ENCODE results near the gene DDB1. TPM values are rescaled to one million over a fixed set of nuclear protein-coding genes. Genes with fewer than 3 reads are reported as not detected.

Gene DDB1
- total RNA-seq (2022; extraction: Qiagen RNA extraction; ENCODE audit: low read depth) = 161 to 177 TPM (median 173 TPM) in 5 replicates

DNA sequence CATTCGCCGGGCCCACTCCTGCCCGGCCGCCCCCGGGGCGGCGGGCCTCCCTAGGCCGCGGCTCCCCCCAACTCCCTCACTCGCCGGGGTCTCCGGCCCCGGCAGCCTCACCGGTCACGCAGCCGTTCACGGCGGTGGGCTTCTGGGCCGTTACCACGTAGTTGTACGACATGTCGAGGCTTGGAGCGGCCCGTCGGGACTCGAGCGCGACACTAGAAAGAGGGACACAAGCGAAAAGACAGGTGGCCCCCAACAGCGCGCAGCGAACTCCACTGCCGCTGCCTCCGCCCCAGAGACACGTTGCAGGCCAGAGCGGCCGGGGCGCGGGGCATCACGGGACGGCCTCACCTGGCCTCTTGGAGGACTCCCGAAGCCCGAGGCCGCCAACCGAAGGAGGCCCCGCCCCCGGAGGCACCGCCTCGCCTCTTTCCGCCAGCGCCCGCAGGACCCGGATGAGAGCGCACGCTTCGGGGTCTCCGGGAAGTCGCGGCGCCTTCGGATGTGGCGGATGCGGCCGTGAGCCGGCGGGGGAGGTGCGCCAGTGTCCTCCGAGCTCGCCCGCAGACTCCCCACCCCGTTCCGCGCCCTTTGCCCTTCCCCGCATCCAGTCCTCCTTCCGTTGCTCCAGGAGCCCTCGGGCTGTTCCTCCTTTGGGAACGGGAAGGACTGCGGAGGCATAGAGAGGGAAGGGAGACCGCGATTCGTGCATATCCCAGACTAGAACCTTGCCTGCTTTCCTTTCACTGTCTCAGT is at the start of gene DDB1, which contains the start of gene TKFC:
Gene DDB1, minus strand, starts transcription at position 309 of the 753 bp plus-strand sequence. Its CDS starts 137 bp downstream, at position 172.
Gene TKFC, plus strand, starts transcription at position 432 of the 753 bp plus-strand sequence. CDS start 1,501 bp downstream, outside the sequence.

DNA sequence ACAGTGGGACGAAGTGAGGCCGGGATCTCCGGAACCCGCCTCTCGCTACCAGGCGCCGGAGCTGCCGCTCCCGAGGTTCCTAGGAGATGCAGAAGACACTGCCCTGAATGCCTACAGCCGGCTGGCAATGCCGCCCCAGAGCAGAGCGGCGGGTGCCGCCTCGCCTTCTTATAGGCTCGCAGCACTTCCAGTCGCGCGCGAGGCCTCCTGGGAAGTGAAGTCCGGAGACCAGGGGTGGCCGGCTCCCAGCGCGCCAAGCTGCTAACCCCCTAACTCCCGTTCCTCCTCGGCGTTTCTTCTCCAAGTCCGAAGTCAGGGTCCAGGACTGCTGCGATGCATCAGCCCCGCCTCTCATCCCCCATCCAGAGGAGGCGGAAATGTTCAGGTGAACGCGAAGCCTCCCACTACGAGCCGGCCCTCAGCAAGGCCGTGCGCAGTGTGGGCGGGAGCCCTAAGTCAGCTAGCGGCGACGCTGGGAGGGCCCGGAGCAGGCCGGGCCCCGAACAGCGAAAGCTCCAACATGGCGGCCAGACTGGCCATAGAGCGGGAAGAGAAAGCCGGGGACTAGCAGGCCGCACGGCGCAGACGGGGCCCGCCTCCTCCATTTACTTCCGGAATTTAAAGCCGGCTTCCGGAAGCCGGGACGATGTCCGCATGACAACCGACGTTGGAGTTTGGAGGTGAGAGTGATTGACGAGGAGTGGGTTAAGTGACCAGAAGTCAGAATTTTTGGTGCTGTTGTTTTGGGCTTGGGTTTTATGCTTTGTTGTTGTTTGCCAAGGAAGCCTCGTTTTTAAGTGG is 29.0 kb upstream of the DDB1 start, which contains the start of the genes CYB561A3 and TMEM138:
Gene CYB561A3, minus strand, starts transcription at position 142 of the 801 bp plus-strand sequence. CDS start 5,169 bp downstream, outside the sequence.
Gene TMEM138, plus strand, starts transcription at position 634 of the 801 bp plus-strand sequence. CDS start 2,017 bp downstream, outside the sequence.

DNA sequence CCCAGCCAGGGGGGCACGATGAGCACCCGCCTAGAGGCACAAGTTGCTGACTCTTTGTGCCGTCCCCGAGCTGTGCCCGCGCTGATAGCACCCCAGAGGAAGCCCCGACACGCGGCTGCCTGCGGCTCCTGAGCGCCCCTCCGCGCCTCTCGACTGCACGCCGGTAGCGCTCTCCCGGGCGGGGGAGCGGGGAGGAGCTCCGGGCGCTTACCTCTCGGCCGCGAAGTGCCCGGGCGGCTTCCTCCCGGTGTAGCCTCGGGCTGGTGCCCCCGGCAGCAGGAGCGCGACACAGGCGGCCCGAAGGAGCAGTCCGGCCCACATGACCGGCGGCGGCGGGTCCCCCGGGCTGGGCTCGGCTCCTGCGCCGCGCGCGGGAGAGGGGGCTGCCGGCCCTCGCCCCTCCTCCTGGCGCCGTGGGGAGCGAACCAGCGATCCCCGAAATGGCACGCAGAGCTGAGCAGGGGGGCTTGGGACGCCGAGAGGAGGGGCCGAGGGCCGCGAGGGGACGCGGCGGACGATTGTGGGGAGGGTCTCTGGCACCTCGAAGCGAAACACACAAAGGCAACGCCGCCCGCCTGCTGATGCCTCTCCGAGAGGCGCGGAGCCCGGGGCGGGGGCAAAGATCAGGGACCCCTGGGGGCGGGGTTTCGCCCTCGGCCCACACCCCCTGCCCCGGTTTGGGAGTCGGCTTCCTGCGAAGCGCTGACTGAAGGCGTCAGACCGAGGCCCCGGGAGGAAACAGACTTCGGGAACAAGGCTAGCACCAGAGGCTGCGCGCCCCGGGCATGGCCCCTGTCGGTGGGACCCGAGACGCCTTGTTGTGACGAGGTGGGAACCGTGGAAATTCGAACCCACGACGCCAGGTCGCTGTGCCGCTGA is 37.9 kb downstream of the DDB1 start, which contains the start of gene VWCE:
Gene VWCE, minus strand, starts transcription at position 600 of the 879 bp plus-strand sequence. Its CDS starts 279 bp downstream, at position 321.

Other genes with a start within 250 kb of the DDB1 start
- gene CD5, start 230.6 kb downstream of the DDB1 start, total RNA-seq (2022; extraction: Qiagen RNA extraction; ENCODE audit: low read depth) = 0.02 TPM in 1 of 5 replicates, not detected in the others
- 16.1 to 20.5 TPM (median 18.6 TPM) in 5 replicates for gene VPS37C, start 171.7 kb downstream of the DDB1 start, total RNA-seq (2022; extraction: Qiagen RNA extraction; ENCODE audit: low read depth)
- gene PGA3, start 129.6 kb downstream of the DDB1 start, total RNA-seq (2022; extraction: Qiagen RNA extraction; ENCODE audit: low read depth) = not detected in 5 replicates
- gene PGA4, start 110.8 kb downstream of the DDB1 start, total RNA-seq (2022; extraction: Qiagen RNA extraction; ENCODE audit: low read depth) = not detected in 5 replicates
- not detected in 5 replicates for gene PGA5, start 91.9 kb downstream of the DDB1 start, total RNA-seq (2022; extraction: Qiagen RNA extraction; ENCODE audit: low read depth)
- 0.50 to 0.81 TPM (median 0.74 TPM) in 5 replicates for gene VWCE, start 37.8 kb downstream of the DDB1 start, total RNA-seq (2022; extraction: Qiagen RNA extraction; ENCODE audit: low read depth)
- 45.2 to 73.8 TPM (median 68.8 TPM) in 5 replicates for gene TKFC, start 123 bp upstream of the DDB1 start, total RNA-seq (2022; extraction: Qiagen RNA extraction; ENCODE audit: low read depth)
- 32.7 to 50.3 TPM (median 44.9 TPM) in 5 replicates for gene CYB561A3, start 28.8 kb upstream of the DDB1 start, total RNA-seq (2022; extraction: Qiagen RNA extraction; ENCODE audit: low read depth)
- 84.6 to 121 TPM (median 112 TPM) in 5 replicates for gene TMEM138, start 29.3 kb upstream of the DDB1 start, total RNA-seq (2022; extraction: Qiagen RNA extraction; ENCODE audit: low read depth)
- 16.5 to 20.1 TPM (median 16.7 TPM) in 5 replicates for gene TMEM216, start 59.5 kb upstream of the DDB1 start, total RNA-seq (2022; extraction: Qiagen RNA extraction; ENCODE audit: low read depth)
- 66.7 to 74.7 TPM (median 71.1 TPM) in 5 replicates for gene CPSF7, start 96.9 kb upstream of the DDB1 start, total RNA-seq (2022; extraction: Qiagen RNA extraction; ENCODE audit: low read depth)
- 35.7 to 55.4 TPM (median 41.9 TPM) in 5 replicates for gene SDHAF2, start 97.0 kb upstream of the DDB1 start, total RNA-seq (2022; extraction: Qiagen RNA extraction; ENCODE audit: low read depth)
- gene LRRC10B, start 175.6 kb upstream of the DDB1 start, total RNA-seq (2022; extraction: Qiagen RNA extraction; ENCODE audit: low read depth) = 0.11 to 0.24 TPM (median 0.15 TPM) in 5 replicates
- 0.71 to 1.4 TPM (median 0.88 TPM) in 5 replicates for gene SYT7, start 248.0 kb upstream of the DDB1 start, total RNA-seq (2022; extraction: Qiagen RNA extraction; ENCODE audit: low read depth)

Data from A549 treated with RU486 at 1 μM for 4 hours (cell line).